ENCODE data around the gene ANKRD65.
"Not testable (repeated sequence)": the region's sequence is repeated elsewhere in the genome, so short reads cannot be mapped to it uniquely, and the experiment has no call there.

The ANKRD65 gene

DNA sequence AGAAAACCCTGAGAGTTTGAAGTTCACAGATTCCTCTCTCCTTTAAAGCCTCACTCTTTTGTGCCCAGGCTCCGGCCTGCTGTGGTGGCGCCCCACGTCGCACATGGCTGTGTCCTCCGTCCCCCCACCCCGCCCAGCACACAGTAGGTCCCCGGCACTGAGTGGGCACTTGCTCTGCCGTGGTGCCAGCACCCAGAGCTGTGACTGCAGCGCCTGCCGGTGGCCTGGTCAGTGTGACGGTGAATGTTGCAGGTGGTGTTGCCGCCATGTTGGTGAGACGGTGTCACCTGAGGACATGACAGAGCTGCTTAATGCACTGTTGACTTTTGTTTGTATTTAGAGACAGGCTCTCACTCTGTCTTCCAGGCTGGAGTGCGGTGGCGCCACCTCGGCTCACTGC lies 31.8 kb upstream of the ANKRD65 start:
- Histone ChIP-seq H2BK12ac (ENCODE audit: low read length in 2 of 2) (no peak overlapping the region), H3K27ac (ENCODE audit: low read length, poor library complexity, severe bottlenecking) (no peak overlapping the region), H3K4ac (ENCODE audit: low read depth in 1 of 2, low read length in 2 of 2) (no peak overlapping the region), H3K14ac (ENCODE audit: low read length in 2 of 2) (no peak overlapping the region), H2BK5ac (ENCODE audit: low read depth, low read length, poor library complexity, severe bottlenecking) (no peak overlapping the region), H2BK120ac (ENCODE audit: low read depth, low read length) (no peak overlapping the region), H3K9me3 (ENCODE audit: control insufficient read depth, low read length) (no peaks in the 10 kb centered on the region), H2BK15ac (ENCODE audit: low read depth, poor library complexity, severe bottlenecking) (no peak overlapping the region), H4K91ac (ENCODE audit: low read length) (no peak overlapping the region), H3K4me1 (ENCODE audit: control insufficient read depth, insufficient read depth, low read depth, low read length) (peaks cover 4% of the 10 kb centered on the region), H3K18ac (ENCODE audit: low read depth in 1 of 2, low read length in 2 of 2) (no peak overlapping the region), H2AK5ac (ENCODE audit: low read length, severe bottlenecking) (no peak overlapping the region), H3K27me3 (ENCODE audit: control insufficient read depth in 1 of 2, insufficient read depth in 1 of 2, low read length in 2 of 2) (peaks cover 0 to 21% of the 10 kb centered on the region in 2 experiments), H3K36me3 (ENCODE audit: control insufficient read depth in 1 of 2, insufficient read depth in 2 of 2, low read depth in 1 of 2, low read length in 2 of 2) (no peaks in the 10 kb centered on the region), H2AFZ (ENCODE audit: low read depth, low read length) (no peak overlapping the region), H3K4me3 (ENCODE audit: insufficient read depth in 1 of 2, low read depth in 1 of 2, low read length in 2 of 2) (no peak overlapping the region), H4K8ac (ENCODE audit: low read length) (no peak overlapping the region), H3K23ac (ENCODE audit: low read length in 2 of 2) (no peak overlapping the region), H3K9ac (ENCODE audit: low read length) (no peak overlapping the region), H3K79me1 (replicated peaks; ENCODE audit: low read length, poor library complexity, severe bottlenecking) (no peaks in the 10 kb centered on the region), H3K4me2 (ENCODE audit: low read length, poor library complexity, severe bottlenecking) (no peak overlapping the region)
- DNase-seq, result no peak
- WGBS, result 92% methylated on average over 16 of the region's 16 CpGs

DNA sequence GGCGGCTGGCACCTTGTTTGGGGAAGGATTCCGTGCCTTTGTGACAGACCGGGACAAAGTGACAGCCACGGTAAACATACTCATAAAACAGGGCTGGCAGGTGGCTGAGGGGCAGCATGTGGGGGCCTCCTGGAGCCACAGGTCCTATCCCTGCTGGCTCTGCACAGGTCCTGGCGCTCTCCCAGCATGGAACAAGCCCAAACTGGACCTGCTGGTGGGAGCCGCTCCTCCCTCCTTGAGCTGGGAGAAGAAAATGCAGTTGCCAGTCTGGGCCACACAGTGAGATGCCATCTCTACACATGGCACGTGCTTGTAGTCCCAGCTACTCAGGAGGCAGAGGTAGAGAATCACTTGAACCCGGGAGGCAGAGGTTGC lies 31.3 kb upstream of the ANKRD65 start:
- H4K8ac ChIP-seq (ENCODE audit: low read length); H2BK15ac ChIP-seq (ENCODE audit: low read depth, poor library complexity, severe bottlenecking); DNase-seq: not testable (repeated sequence)

DNA sequence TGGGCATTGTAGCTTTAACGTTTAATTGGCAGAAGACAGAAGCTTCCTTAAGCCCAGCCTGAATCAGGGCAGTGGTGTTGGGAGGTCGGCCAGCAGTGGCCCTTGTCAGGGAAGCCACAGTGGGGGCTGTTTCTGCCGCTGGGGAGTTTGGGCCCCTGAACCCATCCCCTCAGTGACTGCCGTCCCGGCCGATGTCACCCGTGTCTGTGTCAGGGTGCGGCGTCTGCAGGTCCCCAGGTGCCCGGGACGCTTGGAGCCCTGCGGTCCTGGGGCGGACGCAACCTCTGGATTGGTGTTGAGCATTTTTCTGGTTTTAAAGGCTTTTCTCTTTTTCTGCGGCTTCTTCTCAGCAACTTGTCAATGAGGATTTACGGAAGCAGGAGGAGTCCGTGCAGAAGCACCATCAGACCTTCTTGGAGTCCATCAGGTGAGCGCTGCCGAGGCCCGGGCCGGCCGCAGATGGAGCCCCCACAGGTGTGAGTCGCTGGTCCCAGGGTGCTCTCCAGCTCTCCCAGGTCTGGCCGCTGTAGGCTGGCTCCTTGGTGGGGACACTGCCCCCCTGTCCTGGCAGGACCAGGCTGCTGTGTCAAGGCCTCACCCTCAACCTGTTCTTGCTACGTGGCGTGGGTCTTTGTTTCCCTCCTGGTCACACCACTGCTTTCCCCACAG lies 30.8 kb upstream of the ANKRD65 start:
- Histone ChIP-seq H3K4me1 (ENCODE audit: control insufficient read depth, insufficient read depth, low read depth, low read length) (peaks cover 3% of the 10 kb centered on the region), H2BK120ac (ENCODE audit: low read depth, low read length) (no peak overlapping the region), H3K27me3 (ENCODE audit: control insufficient read depth in 1 of 2, insufficient read depth in 1 of 2, low read length in 2 of 2) (peaks cover 0 to 21% of the 10 kb centered on the region in 2 experiments), H3K14ac (ENCODE audit: low read length in 2 of 2) (no peak overlapping the region), H2AK5ac (ENCODE audit: low read length, severe bottlenecking) (no peak overlapping the region), H3K9me3 (ENCODE audit: control insufficient read depth, low read length) (no peaks in the 10 kb centered on the region), H2BK12ac (ENCODE audit: low read length in 2 of 2) (no peak overlapping the region), H3K79me1 (replicated peaks; ENCODE audit: low read length, poor library complexity, severe bottlenecking) (no peaks in the 10 kb centered on the region), H4K91ac (ENCODE audit: low read length) (no peak overlapping the region), H2BK5ac (ENCODE audit: low read depth, low read length, poor library complexity, severe bottlenecking) (no peak overlapping the region), H3K9ac (ENCODE audit: low read length) (no peak overlapping the region), H3K36me3 (ENCODE audit: control insufficient read depth in 1 of 2, insufficient read depth in 2 of 2, low read depth in 1 of 2, low read length in 2 of 2) (no peaks in the 10 kb centered on the region), H2AFZ (ENCODE audit: low read depth, low read length) (no peak overlapping the region), H3K18ac (ENCODE audit: low read depth in 1 of 2, low read length in 2 of 2) (no peak overlapping the region), H3K23ac (ENCODE audit: low read length in 2 of 2) (no peak overlapping the region), H3K4ac (ENCODE audit: low read depth in 1 of 2, low read length in 2 of 2) (no peak overlapping the region), H3K27ac (ENCODE audit: low read length, poor library complexity, severe bottlenecking) (no peak overlapping the region), H2BK15ac (ENCODE audit: low read depth, poor library complexity, severe bottlenecking) (no peak overlapping the region), H4K8ac (ENCODE audit: low read length) (no peak overlapping the region), H3K4me2 (ENCODE audit: low read length, poor library complexity, severe bottlenecking) (no peak overlapping the region), H3K4me3 (ENCODE audit: insufficient read depth in 1 of 2, low read depth in 1 of 2, low read length in 2 of 2) (no peak overlapping the region)
- DNase-seq, result no peak
- 92% methylated on average over 24 of the region's 26 CpGs for WGBS

More for the DNA sequence above, 31.3 kb upstream of the ANKRD65 start:
- H3K4ac ChIP-seq (ENCODE audit: low read depth in 1 of 2, low read length in 2 of 2); H3K4me2 ChIP-seq (ENCODE audit: low read length, poor library complexity, severe bottlenecking); H2AK5ac ChIP-seq (ENCODE audit: low read length, severe bottlenecking); H3K9ac ChIP-seq (ENCODE audit: low read length); H3K36me3 ChIP-seq (ENCODE audit: control insufficient read depth in 1 of 2, insufficient read depth in 2 of 2, low read depth in 1 of 2, low read length in 2 of 2); H2AFZ ChIP-seq (ENCODE audit: low read depth, low read length); H3K18ac ChIP-seq (ENCODE audit: low read depth in 1 of 2, low read length in 2 of 2); H4K91ac ChIP-seq (ENCODE audit: low read length); H3K4me1 ChIP-seq (ENCODE audit: control insufficient read depth, insufficient read depth, low read depth, low read length); H2BK5ac ChIP-seq (ENCODE audit: low read depth, low read length, poor library complexity, severe bottlenecking); H3K9me3 ChIP-seq (ENCODE audit: control insufficient read depth, low read length); H3K4me3 ChIP-seq (ENCODE audit: insufficient read depth in 1 of 2, low read depth in 1 of 2, low read length in 2 of 2); H2BK12ac ChIP-seq (ENCODE audit: low read length in 2 of 2); H2BK120ac ChIP-seq (ENCODE audit: low read depth, low read length); H3K79me1 ChIP-seq (replicated peaks; ENCODE audit: low read length, poor library complexity, severe bottlenecking); H3K27ac ChIP-seq (ENCODE audit: low read length, poor library complexity, severe bottlenecking); H3K14ac ChIP-seq (ENCODE audit: low read length in 2 of 2); H3K23ac ChIP-seq (ENCODE audit: low read length in 2 of 2): not testable (repeated sequence)
- 89% methylated on average over 8 of the region's 8 CpGs for WGBS
- peaks cover 0 to 21% of the 10 kb centered on the region in 2 experiments for H3K27me3 ChIP-seq (ENCODE audit: control insufficient read depth in 1 of 2, insufficient read depth in 1 of 2, low read length in 2 of 2)

DNA sequence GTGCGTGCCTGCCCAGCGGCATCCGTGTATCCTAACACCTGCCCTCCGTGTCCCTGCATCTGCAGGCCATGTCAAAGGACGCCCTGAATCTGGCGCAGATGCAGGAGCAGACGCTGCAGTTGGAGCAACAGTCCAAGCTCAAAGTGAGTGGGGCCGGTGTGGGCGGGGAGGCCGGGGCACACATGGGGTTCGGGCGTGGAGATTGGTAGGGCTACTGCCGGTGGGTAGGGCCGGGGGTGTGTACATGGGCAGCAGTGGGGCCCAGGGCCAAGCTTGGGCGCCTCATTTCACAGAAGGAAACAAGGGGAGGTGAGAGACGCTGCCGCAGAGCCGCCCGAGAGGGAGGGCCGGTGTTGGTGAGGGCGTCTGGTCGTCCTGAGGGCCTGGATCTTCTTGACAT lies 29.5 kb upstream of the ANKRD65 start:
- H3K27ac ChIP-seq (ENCODE audit: low read length, poor library complexity, severe bottlenecking); H2BK12ac ChIP-seq (ENCODE audit: low read length in 2 of 2); H3K79me1 ChIP-seq (replicated peaks; ENCODE audit: low read length, poor library complexity, severe bottlenecking); H3K36me3 ChIP-seq (ENCODE audit: control insufficient read depth in 1 of 2, insufficient read depth in 2 of 2, low read depth in 1 of 2, low read length in 2 of 2); H3K9ac ChIP-seq (ENCODE audit: low read length); H4K8ac ChIP-seq (ENCODE audit: low read length); H3K4me3 ChIP-seq (ENCODE audit: insufficient read depth in 1 of 2, low read depth in 1 of 2, low read length in 2 of 2); H2AK5ac ChIP-seq (ENCODE audit: low read length, severe bottlenecking); H2BK5ac ChIP-seq (ENCODE audit: low read depth, low read length, poor library complexity, severe bottlenecking); H3K23ac ChIP-seq (ENCODE audit: low read length in 2 of 2); H2BK15ac ChIP-seq (ENCODE audit: low read depth, poor library complexity, severe bottlenecking); H3K14ac ChIP-seq (ENCODE audit: low read length in 2 of 2); H3K4me1 ChIP-seq (ENCODE audit: control insufficient read depth, insufficient read depth, low read depth, low read length); H3K4me2 ChIP-seq (ENCODE audit: low read length, poor library complexity, severe bottlenecking); H2AFZ ChIP-seq (ENCODE audit: low read depth, low read length); H3K4ac ChIP-seq (ENCODE audit: low read depth in 1 of 2, low read length in 2 of 2); H3K9me3 ChIP-seq (ENCODE audit: control insufficient read depth, low read length); DNase-seq; H4K91ac ChIP-seq (ENCODE audit: low read length); H2BK120ac ChIP-seq (ENCODE audit: low read depth, low read length); H3K18ac ChIP-seq (ENCODE audit: low read depth in 1 of 2, low read length in 2 of 2): not testable (repeated sequence)
- 91% methylated on average over 22 of the region's 22 CpGs for WGBS
- peaks cover 0 to 20% of the 10 kb centered on the region in 2 experiments for H3K27me3 ChIP-seq (ENCODE audit: control insufficient read depth in 1 of 2, insufficient read depth in 1 of 2, low read length in 2 of 2)

Measured in mesenchymal stem cell (in vitro differentiated cells and primary cell).